SKM-1 (cell line): ENCODE measurements around the gene FAM222A.

Experiments
- DNase-seq: peaks from one replicate; lab custom pipeline; 2025; ENCODE audit not compliant: unreplicated experiment; lab: John Stamatoyannopoulos, UW

FAM222A gene

GRCh38 chr12:109710747-109711595, 2.7 kb upstream of the FAM222A start:
- no peak for DNase-seq

GRCh38 chr12:109711596-109712461, 1.8 kb upstream of the FAM222A start:
- no peak for DNase-seq

GRCh38 chr12:109714141-109714912, 702 bp downstream of the FAM222A start:
- DNase-seq, result peak; percentile 5

GRCh38 chr12:109714913-109715244, 1.3 kb downstream of the FAM222A start:
- DNase-seq, result no peak

GRCh38 chr12:109715310-109716091, 1.9 kb downstream of the FAM222A start:
- no peak for DNase-seq

GRCh38 chr12:109716092-109716479, 2.5 kb downstream of the FAM222A start:
- DNase-seq, result no peak

- DNase-seq, result no peak
Observed at GRCh38 chr12:109716512-109717389, 3.1 kb downstream of the FAM222A start.

GRCh38 chr12:109717390-109718357, 4.0 kb downstream of the FAM222A start:
- no peak for DNase-seq

- DNase-seq, result no peak
Observed at GRCh38 chr12:109718390-109718789, 4.8 kb downstream of the FAM222A start.

- DNase-seq, result no peak
Observed at GRCh38 chr12:109719123-109720022, 5.7 kb downstream of the FAM222A start.

- no peak for DNase-seq
Observed at GRCh38 chr12:109720152-109720856, 6.7 kb downstream of the FAM222A start.

- DNase-seq, result no peak
Observed at GRCh38 chr12:109720857-109721189, 7.2 kb downstream of the FAM222A start.

GRCh38 chr12:109721276-109721675, 7.7 kb downstream of the FAM222A start:
- DNase-seq, result no peak

- DNase-seq, result no peak
Observed at GRCh38 chr12:109722022-109722720, 8.5 kb downstream of the FAM222A start.

- DNase-seq, result no peak
Observed at GRCh38 chr12:109722721-109723094, 9.1 kb downstream of the FAM222A start.

- DNase-seq, result no peak
Observed at GRCh38 chr12:109723311-109723881, 9.8 kb downstream of the FAM222A start.
